ENCODE measurements around the gene ZNF740. TPM values are rescaled to one million over a fixed set of nuclear protein-coding genes. Genes with fewer than 3 reads are reported as not detected.

The ZNF740 gene
- total RNA-seq, 1 donor from 2014 or later: 38.4 TPM

DNA sequence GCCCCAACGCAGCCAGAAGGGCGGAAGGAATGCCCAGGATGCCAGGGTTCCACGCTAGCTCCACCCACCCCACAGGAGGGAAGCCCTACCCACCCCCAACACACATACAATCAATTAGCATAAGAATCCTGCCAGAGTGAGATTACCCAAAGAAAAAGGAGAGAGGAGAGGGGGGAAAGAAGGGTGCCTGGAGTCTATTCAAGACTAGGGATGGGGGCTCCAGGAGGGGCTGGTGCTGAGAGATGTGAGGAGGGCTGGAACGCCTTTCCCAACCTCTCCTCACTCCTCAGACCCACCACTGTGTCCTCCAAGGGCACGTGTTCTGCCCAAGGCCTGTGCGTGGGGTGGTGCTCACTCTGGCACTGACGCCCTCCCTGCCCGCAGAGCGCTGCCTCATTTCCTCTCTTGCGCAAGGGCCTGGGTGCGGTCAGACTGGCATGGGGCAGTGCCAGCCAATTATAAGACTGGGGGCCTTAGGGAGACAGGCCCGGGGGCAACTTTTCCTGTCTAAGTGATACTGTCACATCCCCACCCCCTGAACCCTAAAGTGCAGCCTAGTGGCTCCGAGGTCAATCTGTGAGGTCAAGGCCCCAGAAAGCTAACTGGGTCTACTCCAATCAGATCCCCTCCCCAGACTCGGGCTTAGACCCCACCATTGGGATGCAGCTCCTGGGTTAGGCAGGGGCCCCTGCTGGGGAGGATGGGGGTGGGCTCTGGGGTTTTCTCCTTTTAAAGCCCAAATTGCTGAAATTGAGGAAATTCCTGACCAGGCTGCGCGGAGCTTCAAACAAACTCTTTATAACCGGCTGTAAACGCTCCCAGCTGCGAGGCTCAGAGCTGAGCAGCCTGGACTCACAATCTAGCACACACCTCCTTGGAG, 36.8 kb downstream of the ZNF740 start:
- Mint-ChIP-seq H3K36me3 (no peaks in the 10 kb centered on the region), H3K27me3 (ENCODE audit: insufficient read depth, low read depth) (peaks cover 36% of the 10 kb centered on the region), H3K9me3 (no peaks in the 10 kb centered on the region), H3K4me3 (peak overlapping the region; percentile 78), H3K4me1 (peaks cover 49% of the 10 kb centered on the region), H3K27ac (no peak overlapping the region)
- H3K9ac ChIP-seq: no peak overlapping the region
- no peaks in the 10 kb centered on the region for H3K9me3 ChIP-seq (ENCODE audit: low read depth)
- peaks cover 60% of the 10 kb centered on the region for H3F3A ChIP-seq (ENCODE audit: low read depth)
- H3K4me2 ChIP-seq: peak overlapping the region; percentile 77
- H2AFZ ChIP-seq (replicated peaks): no peak overlapping the region
- peaks cover 41% of the 10 kb centered on the region for H3K79me2 ChIP-seq (ENCODE audit: low read depth)
- no peak overlapping the region for H3K27ac ChIP-seq
- peaks cover 39% of the 10 kb centered on the region for H3K4me1 ChIP-seq
- peaks cover 4% of the 10 kb centered on the region for H4K20me1 ChIP-seq (ENCODE audit: low read depth)
- H3K36me3 ChIP-seq: no peaks in the 10 kb centered on the region
- TF ChIP-seq EZH2phosphoT487 (IDR thresholded peaks at IDR 0.05) (no peak), CTCF (IDR thresholded peaks at IDR 0.05) (no peak), EZH2 (IDR thresholded peaks at IDR 0.05) (no peak)
- peaks cover 16% of the 10 kb centered on the region for H3K27me3 ChIP-seq
- peak overlapping the region; percentile 9 for H3K4me3 ChIP-seq
- DNase-seq (ENCODE audit: low spot score): peak; percentile 79

- H3K9ac ChIP-seq: no peak overlapping the region
- peaks cover 4% of the 10 kb centered on the region for H4K20me1 ChIP-seq (ENCODE audit: low read depth)
- Mint-ChIP-seq H3K4me3 (peak overlapping the region; percentile 78), H3K36me3 (no peaks in the 10 kb centered on the region), H3K27ac (no peak overlapping the region), H3K9me3 (no peaks in the 10 kb centered on the region), H3K27me3 (ENCODE audit: insufficient read depth, low read depth) (peaks cover 36% of the 10 kb centered on the region), H3K4me1 (peaks cover 54% of the 10 kb centered on the region)
- H3K79me2 ChIP-seq (ENCODE audit: low read depth): peaks cover 41% of the 10 kb centered on the region
- no peak overlapping the region for H3K27ac ChIP-seq
- peaks cover 16% of the 10 kb centered on the region for H3K27me3 ChIP-seq
- TF ChIP-seq CTCF (IDR thresholded peaks at IDR 0.05): no peak
- no peak for TF ChIP-seq EZH2phosphoT487 (IDR thresholded peaks at IDR 0.05)
- no peak for TF ChIP-seq EZH2 (IDR thresholded peaks at IDR 0.05)
- peak overlapping the region; percentile 77 for H3K4me2 ChIP-seq
- peaks cover 63% of the 10 kb centered on the region for H3F3A ChIP-seq (ENCODE audit: low read depth)
- H3K36me3 ChIP-seq: no peaks in the 10 kb centered on the region
- DNase-seq (ENCODE audit: low spot score): no peak
- no peaks in the 10 kb centered on the region for H3K9me3 ChIP-seq (ENCODE audit: low read depth)
- peaks cover 45% of the 10 kb centered on the region for H3K4me1 ChIP-seq
- peak overlapping the region; percentile 51 for H3K4me3 ChIP-seq
- no peak overlapping the region for H2AFZ ChIP-seq (replicated peaks)
These were observed 37.4 kb downstream of the ZNF740 start for GRCh38 chr12:53217931-53218307.

DNA sequence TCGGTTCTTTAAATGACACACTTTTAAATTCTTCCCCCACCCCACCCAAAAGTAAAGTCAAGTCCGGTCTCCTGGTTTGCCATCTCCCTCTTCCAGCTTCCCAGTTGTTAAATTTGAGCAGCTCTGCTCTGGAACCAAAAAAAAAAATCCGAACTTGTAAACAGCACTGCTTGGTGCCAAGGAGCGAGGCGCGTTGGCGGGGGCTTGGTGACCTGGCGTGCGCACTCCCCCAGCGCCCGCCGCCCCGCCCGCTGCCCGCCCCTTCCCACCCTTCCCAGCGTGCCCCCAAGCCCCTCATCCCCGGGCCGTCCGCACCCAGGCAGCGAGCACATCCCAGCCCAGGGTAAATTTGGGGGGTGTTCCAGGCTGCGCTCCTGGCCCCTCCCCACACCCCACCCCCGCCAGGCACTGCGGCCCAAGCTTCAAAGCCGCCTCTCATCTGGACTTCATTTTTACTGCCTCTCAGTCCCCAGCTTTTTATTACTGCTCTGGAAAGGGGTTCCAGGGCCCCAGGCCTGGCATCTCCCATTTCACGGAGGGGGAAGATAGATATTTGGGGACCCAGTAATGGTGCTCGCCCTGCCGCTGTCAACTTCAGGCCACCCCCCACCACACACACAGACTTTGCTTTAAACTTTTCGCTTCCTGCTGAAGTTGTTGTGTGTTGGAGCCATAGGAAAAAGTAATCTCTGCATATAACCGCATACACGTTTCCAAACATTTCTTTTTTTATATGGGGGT, 38.2 kb downstream of the ZNF740 start:
- H2AFZ ChIP-seq (replicated peaks): no peak overlapping the region
- no peak for DNase-seq (ENCODE audit: low spot score)
- Mint-ChIP-seq H3K27me3 (ENCODE audit: insufficient read depth, low read depth) (peaks cover 36% of the 10 kb centered on the region), H3K4me1 (peaks cover 54% of the 10 kb centered on the region), H3K4me3 (peak overlapping the region; percentile 91), H3K36me3 (no peaks in the 10 kb centered on the region), H3K27ac (no peak overlapping the region), H3K9me3 (no peaks in the 10 kb centered on the region)
- H3K79me2 ChIP-seq (ENCODE audit: low read depth): peaks cover 41% of the 10 kb centered on the region
- H4K20me1 ChIP-seq (ENCODE audit: low read depth): peaks cover 4% of the 10 kb centered on the region
- peak overlapping the region; percentile 51 for H3K4me3 ChIP-seq
- H3K4me1 ChIP-seq: peaks cover 53% of the 10 kb centered on the region
- H3K9ac ChIP-seq: no peak overlapping the region
- TF ChIP-seq EZH2phosphoT487 (IDR thresholded peaks at IDR 0.05) (no peak), EZH2 (IDR thresholded peaks at IDR 0.05) (no peak), CTCF (IDR thresholded peaks at IDR 0.05) (no peak)
- H3K27ac ChIP-seq: no peak overlapping the region
- H3K27me3 ChIP-seq: peaks cover 16% of the 10 kb centered on the region
- no peaks in the 10 kb centered on the region for H3K36me3 ChIP-seq
- H3K9me3 ChIP-seq (ENCODE audit: low read depth): no peaks in the 10 kb centered on the region
- H3F3A ChIP-seq (ENCODE audit: low read depth): peaks cover 68% of the 10 kb centered on the region
- peak overlapping the region; percentile 77 for H3K4me2 ChIP-seq
